RWPE1 (cell line): ENCODE measurements around the gene UBL4B.

Experiments
- CTCF ChIA-PET: fragments of 350-600 bp; sonication (Branson Sonifier 250); formaldehyde crosslinking; extraction: SDS; loops from one replicate; lab custom pipeline; 2021; lab: Yijun Ruan, JAX
- POLR2A ChIA-PET: fragments of 400-600 bp; formaldehyde crosslinking; extraction: SDS; loops from one replicate; lab custom pipeline; 2020; ENCODE audit warnings: antibody characterized with exemption; ENCODE audit not compliant: low non-redundant PET; lab: Yijun Ruan, JAX
- DNase-seq: peaks from one replicate; pipeline ENCODE4 v3.0.0; 2012; ENCODE audit warnings: low spot score
- H3K27ac ChIP-seq: fragments of 450-650 bp; 2 replicates; pipeline ENCODE4 v1.5.1; 2017
- TF ChIP-seq, protein P1 (sequence below): fragments of 450-650 bp; conservative IDR thresholded peaks from 2 replicates; pipeline ENCODE4 v1.5.1; 2017; ENCODE audit warnings: low read depth, mild to moderate bottlenecking

The UBL4B gene

DNA sequence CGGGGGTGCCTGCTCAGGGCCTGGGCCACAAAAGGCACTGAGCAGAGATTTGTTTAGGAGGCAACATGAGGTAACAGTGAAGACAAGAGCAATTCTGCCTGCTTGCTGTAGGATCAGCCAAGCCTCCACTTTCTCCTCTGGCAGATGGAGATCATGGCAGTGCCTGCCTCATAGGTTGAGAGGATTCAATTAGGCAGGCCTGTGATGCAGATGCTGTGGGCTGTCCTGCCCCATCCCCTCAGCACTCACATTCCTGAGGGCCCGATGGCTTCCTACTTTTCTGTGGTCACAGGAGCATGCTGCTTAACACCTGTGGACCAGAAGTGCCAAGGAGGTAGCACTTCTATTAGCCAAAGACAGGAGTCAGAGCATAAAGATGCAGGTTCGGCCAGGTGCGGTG, 1.2 kb upstream of the UBL4B start:
- TF ChIP-seq, protein P1, sequence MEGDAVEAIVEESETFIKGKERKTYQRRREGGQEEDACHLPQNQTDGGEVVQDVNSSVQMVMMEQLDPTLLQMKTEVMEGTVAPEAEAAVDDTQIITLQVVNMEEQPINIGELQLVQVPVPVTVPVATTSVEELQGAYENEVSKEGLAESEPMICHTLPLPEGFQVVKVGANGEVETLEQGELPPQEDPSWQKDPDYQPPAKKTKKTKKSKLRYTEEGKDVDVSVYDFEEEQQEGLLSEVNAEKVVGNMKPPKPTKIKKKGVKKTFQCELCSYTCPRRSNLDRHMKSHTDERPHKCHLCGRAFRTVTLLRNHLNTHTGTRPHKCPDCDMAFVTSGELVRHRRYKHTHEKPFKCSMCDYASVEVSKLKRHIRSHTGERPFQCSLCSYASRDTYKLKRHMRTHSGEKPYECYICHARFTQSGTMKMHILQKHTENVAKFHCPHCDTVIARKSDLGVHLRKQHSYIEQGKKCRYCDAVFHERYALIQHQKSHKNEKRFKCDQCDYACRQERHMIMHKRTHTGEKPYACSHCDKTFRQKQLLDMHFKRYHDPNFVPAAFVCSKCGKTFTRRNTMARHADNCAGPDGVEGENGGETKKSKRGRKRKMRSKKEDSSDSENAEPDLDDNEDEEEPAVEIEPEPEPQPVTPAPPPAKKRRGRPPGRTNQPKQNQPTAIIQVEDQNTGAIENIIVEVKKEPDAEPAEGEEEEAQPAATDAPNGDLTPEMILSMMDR = no peak
- ChIA-PET POLR2A (no interaction called here), CTCF (interaction anchor here (0.5 to 0.7 kb wide), 3 partner anchors 47 to 785 kb away, joined by 3 to 4 read pairs (median 3); no protein-coding TSS in a partner anchor)
- H3K27ac ChIP-seq = no peak overlapping the region
- DNase-seq = no peak

DNA sequence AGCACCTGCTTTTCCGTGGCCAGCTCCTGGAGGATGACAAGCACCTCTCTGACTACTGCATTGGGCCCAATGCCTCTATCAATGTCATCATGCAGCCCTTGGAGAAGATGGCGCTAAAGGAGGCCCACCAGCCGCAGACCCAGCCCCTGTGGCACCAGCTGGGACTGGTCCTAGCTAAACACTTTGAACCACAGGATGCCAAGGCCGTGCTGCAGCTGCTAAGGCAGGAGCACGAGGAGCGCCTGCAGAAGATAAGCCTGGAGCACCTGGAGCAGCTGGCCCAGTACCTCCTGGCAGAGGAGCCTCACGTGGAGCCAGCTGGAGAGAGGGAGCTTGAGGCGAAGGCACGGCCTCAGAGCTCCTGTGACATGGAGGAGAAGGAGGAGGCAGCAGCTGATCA, 413 bp downstream of the UBL4B start:
- H3K27ac ChIP-seq = no peak overlapping the region
- POLR2A ChIA-PET = no interaction called here
- CTCF ChIA-PET = interaction anchor here (0.5 to 1.3 kb wide), 4 partner anchors 9 to 429 kb away, joined by 3 to 4 read pairs (median 4); no protein-coding TSS in a partner anchor
- TF ChIP-seq, protein P1 = no peak
- DNase-seq = no peak

DNA sequence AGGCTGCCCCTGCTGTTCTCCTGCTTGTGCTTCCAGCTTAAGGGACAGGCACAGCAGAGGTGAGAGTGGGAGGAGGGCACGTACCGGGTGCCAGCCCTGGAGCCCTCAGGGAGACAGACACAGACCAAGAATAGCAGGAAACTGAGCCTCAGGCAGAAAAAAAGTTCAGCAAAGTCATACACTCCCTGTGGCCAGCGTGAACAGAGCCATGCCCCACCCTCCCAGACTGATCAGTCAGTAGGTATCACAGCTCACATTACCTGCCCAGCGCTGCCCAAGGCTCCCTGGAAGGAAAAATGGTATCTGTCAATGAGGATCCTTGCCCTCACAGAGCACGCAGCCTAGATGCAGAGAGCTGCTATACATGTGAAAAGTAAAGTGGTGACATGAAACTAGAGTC, 1.3 kb downstream of the UBL4B start:
- POLR2A ChIA-PET = no interaction called here
- H3K27ac ChIP-seq = no peak overlapping the region
- CTCF ChIA-PET = interaction anchor here (0.5 to 1.3 kb wide), 3 partner anchors 10 to 341 kb away, joined by 3 to 4 read pairs (median 4); no protein-coding TSS in a partner anchor
- no peak for DNase-seq
- TF ChIP-seq, protein P1 = no peak

DNA sequence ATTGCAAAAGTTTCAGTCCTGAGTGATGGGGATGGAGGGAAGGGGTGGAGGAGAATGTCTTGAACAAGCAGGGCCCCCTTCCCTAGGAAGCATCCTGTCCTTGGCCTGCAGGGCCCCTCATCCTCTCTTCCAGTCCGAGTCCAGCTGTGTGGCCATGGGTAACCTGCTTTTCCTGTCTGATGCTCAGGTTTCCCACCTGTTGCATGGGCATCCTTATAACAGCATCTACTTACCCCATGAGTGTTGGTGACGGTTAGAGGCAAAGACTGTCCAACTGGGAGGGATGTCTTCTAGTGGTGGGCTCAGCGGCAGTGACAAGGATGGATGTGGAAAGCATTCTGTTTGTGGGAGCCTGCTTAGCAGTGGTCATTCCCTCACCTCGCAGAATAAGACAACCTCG, 1.9 kb downstream of the UBL4B start:
- TF ChIP-seq, protein P1 = no peak
- ChIA-PET POLR2A (no interaction called here), CTCF (interaction anchor here (0.6 kb wide), 1 partner anchor 8 kb away, joined by 3 read pairs; no protein-coding TSS in a partner anchor)
- no peak for DNase-seq
- H3K27ac ChIP-seq = no peak overlapping the region

DNA sequence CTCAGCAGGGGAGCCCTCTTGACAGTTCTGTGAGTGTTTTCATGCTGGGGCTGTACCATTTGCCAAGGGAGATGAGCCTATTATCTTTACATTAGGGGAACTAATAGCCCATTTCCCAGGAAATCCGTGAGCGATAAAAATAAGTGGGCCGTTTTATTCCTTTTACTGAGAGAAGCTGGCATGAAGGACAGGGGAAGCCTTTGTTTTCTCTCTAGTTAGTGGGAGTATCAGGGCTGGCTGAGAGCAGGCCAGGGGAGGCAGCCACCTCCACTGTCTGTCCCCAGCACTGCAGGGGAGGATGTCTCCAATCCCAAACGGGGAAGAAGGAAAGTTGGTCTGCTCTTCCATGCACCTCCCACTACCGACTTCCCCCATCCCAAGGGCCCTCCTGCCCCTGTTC, 2.5 kb downstream of the UBL4B start:
- TF ChIP-seq, protein P1 = no peak
- H3K27ac ChIP-seq = no peak overlapping the region
- ChIA-PET CTCF (interaction anchor here (0.6 kb wide), 2 partner anchors 9 to 11 kb away, joined by 3 read pairs; no protein-coding TSS in a partner anchor), POLR2A (no interaction called here)
- DNase-seq = no peak

DNA sequence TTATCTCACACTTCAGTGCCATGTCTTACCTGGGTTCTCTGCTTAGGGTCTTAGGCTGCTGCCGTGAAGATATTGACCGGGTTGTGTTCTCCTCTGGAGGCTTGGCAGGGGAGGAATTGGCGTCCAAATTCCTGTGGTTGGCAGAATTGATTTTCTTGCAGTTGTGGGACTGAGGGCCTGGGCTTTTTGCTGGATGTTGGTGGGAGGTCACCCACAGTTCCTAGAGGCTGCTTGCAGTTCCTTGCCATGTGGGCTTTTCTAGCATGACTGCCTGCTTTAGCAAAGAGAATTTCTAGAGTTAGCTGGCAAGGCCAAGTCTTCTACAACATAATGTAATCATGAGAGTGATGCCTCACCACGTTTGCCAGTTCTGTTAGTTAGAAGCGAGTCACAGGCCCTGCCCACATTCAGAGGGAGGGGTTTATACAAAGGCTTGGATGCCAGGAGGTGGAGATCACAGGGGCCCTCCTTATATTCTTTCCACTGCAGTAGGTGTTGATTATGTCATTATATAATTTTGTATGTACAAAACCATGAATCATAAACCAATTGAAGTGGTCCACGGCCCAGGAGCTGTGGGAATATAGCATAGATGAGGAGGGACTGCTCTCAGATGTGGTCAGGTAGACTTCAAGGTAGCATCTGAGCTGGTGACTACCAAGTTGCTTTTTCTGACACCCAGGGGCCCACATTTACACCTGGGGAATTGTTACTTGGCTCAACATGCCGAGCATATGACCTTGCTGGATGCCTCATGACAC, 6.6 kb downstream of the UBL4B start:
- no peak for DNase-seq
- POLR2A ChIA-PET = no interaction called here
- no peak overlapping the region for H3K27ac ChIP-seq
- TF ChIP-seq, protein P1 = no peak
- CTCF ChIA-PET = no interaction called here
